GM18858 (cell line): ENCODE results near the gene ITGA5.
"Not testable (repeated sequence)": the region's sequence is repeated elsewhere in the genome, so short reads cannot be mapped to it uniquely, and the experiment has no call there.

ENCODE experiments used
- ATAC-seq: cut with Tn5 transposase; IDR thresholded peaks from one replicate; pipeline ENCODE4 v1.9.1; 2021; ENCODE audit not compliant: unreplicated experiment

ITGA5 gene

DNA sequence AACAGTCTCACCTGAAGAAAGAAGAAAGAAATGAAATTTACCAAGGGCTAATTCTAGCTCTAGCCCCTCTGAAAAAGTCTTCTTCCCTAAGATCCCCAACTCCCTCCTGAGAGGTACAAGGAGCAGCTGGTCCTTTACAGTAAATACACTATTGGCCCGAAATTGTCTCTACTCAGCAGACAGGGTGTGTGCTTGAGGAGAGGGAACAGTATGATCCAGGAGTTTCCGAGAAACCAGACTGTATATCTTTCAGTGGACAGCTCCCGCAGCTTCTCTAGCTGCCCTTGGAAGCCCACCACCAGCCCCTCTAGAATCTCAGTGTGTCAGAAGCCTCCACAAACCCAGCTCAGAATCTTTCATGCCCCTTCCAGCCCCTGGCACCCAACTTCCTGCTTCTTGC is 62.8 kb downstream of the ITGA5 start:
- no peak for ATAC-seq

DNA sequence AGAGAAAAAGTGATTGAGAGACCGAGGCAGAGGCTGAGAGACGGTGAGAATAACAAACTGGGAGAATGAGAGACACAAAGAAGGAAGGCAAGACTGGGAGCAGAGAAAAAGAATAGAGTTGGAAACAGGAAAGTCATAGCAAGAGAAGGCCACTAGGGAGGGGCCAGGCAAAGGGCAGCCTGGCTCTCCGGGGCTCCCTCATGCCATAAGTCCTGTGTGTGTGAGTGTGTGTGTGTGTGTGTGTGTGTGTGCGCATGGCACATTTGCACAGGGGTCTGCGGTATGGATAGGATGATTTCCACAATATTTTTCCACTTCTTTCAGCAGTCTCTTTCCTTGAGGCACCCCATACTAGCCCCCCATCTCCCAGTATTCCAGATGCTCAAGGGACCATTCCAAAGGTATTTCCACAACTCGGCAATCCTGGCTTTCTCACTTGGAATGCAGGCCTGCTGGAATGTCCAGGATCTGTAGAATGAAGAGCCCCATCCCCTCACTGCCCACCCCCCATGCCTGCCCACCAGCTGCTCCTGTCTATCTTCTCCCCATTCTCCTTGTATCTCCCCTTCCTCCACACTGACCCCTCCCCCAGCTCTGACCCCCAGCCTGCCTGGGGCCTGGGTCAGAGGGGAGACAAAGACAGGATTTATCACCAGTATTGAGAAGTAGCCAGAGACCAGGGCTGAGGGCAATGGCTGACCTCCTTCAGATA is 63.8 kb downstream of the ITGA5 start:
- no peak for ATAC-seq

DNA sequence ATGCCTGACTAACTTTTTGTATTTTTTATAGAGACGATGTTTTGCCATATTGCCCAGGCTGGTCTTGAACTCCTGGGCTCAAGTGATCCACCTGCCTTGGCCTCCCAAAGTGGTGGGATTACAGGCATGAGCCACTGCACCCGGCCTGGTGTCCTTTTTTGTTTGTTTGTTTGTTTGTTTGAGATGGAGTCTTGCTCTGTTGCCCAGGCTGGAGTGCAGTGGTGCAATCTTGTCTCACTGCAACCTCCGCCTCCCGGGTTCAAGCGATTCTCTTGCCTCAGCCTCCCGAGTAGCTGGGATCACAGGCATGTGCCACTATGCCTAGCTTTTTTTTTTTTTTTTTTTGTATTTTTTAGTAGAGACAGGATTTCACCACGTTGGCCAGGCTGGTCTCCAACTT is 64.8 kb downstream of the ITGA5 start:
- not testable (repeated sequence) for ATAC-seq

DNA sequence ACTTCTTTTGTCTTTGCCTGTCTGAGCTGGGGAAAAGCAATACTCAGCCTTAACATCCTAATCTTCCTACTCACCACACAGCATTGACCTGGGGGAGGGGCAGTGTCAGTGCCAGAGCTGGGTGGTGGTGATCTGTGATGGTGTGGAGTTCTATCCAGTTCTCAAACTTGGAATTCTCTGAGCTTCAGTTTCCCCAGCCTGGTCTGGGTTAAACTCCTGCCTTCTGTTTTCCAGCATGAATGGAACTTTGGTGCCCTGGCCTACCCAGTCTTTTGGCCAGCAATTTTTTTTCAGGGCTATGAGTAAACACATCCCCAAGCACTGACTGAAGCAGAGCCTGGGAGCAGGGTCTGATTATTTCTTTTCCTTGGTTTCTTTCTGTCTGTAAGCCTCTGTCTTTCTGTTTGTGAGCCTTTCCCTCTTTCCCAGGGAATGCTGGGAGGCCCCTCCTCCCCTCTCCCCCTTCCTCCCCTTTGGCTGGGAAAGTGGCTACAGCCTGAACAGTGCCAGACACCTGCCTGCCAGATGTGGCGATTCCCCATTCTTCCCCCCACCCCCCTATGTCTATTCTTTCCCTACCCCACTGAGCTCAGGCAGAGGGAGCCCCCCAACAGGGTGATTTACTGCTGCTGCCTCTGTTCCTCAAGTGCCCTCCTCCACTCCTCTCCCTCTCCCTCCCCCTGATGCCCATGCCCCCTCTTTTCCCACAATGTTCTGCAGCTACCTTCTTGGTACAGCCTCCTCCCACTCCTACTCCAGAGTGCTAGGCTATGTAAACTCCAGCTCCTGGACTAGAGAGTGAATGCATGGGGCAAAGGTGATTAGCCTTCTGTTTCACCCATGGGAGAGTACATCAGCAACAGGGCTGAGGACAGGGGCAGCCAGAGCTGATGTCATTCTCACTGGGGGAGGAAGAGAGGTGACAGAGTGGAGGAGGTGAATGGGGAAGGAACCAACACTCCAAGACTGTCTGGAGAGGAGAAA is 65.9 kb downstream of the ITGA5 start:
- ATAC-seq, result no peak

DNA sequence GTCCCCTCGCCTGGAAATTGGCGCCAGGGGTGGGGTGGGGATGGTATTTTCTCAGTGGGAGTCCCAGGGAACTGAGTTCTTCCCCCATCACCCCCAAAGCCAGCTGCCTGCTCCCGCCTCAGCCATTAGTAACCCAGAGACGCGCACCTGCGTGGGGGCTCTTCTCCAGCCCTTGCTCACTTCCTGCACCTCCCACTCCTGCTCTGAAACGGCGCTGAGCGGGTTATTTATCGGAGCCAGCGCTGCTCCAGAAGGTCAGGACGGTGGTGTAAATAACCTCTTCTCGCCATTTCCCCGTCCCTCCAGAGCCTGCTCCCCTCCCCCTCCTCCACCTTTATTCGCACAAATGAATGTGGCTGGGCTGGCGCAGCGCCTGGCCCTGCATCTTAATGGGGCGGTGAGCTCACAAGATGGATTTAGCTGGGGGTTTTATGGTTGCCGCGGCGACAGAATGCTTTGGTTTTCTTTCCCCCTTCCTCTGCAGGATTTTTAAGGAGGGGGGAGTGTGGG is 67.0 kb downstream of the ITGA5 start:
- ATAC-seq, result no peak

DNA sequence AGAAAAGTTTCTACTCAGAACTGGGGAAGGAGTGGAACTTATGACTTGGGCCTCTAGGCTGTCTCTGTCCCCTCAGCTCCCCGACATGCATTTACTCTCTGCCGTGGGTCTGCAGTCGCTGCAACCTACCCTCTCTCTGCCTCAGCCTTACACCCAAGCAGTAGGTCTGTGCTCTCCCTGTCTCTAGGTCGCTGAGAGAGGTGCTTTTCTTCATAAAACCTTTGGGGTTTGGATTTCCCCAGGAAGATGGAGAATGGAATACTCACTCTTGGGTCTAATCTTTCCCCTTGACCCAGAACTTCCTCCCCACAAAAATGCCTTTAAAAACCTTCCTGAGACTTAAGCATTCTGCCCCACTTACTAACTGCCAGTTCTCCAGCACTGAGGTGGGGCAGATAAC is 67.7 kb downstream of the ITGA5 start:
- no peak for ATAC-seq

DNA sequence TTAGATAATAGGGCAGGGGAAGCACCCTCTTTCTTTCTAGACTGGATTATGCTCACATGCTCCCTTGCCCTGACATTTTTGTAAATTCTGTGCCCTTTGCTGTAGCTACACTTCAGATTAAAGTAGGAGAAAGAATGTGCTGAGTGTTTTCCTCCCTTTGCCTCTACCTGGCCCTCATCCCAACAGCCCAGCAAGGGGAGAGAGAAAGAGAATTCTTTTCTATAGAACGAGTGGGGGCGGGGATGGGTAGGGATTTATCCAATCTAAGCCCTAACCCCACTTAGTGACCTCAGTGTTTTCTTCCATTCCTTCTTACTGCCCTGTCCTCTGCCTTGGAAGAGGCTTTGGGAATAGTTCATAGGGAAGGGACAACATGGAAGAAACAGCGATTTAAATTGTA is 68.3 kb downstream of the ITGA5 start:
- no peak for ATAC-seq

DNA sequence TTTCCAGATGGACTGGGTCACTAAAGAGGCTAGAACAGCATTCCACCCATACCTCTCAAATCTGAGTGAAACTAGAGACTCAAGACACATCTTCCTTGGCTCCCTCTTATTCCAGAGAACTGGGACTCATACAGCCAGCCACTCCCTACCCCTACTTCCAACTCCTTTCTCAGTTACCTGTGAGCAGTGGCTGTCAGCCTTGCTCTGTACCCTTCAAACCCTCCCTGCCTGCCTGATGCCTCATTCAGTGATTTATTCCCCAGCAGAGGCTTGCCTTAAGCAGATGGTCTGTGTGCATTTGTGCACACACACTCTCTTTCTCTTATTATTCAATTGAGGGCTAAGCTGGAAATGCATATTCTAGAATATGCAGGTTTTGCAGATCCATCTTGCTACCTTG is 69.4 kb downstream of the ITGA5 start:
- no peak for ATAC-seq

DNA sequence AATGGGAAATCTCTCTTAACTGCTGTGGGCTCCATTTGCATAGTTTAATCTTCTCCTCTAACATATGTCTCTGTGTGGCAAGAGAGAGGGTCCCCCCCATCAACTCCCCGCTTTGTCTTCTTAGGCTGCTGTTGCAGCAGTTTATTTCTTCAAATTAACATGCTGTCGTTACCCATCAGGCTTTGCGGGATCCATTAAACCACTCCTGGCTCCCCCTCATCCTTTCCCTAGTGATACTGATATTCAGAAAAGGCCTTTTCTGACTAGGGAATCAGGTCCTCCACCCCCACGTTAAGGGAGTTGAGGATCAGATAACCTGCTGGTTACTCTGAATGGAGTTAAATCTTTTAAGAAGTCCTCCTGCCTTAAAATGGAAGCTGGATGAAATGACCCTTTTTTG is 70.0 kb downstream of the ITGA5 start:
- ATAC-seq, result no peak
